HG03025 (cell line): ENCODE data around the gene CBLN4.

Experiments used
- ATAC-seq: cut with Tn5 transposase; IDR thresholded peaks from one replicate; pipeline ENCODE4 v1.9.1; 2021; ENCODE audit warnings: mild to moderate bottlenecking, moderate library complexity; ENCODE audit not compliant: unreplicated experiment, low FRiP score

The CBLN4 gene

DNA sequence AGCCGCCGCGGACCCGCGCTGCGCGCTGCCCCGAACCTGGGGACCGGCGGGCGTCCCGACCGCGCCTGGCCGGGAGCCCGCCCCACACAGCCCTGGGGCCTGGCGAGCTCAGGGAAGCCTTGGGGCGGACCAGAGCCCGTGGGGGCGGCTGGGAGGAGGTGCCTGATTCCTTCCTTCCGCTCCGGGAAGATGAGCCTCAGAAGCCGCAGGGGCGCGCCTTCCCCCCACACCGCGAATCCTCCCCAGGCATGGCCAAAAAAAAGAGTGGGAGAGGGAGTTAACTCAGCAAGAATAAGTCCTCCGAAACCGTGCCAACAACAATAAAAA, at the start of gene CBLN4:
Gene CBLN4, minus strand, starts transcription at position 131 of the 327 bp plus-strand sequence. CDS start 1,348 bp downstream, outside the sequence.
- ATAC-seq = no peak

DNA sequence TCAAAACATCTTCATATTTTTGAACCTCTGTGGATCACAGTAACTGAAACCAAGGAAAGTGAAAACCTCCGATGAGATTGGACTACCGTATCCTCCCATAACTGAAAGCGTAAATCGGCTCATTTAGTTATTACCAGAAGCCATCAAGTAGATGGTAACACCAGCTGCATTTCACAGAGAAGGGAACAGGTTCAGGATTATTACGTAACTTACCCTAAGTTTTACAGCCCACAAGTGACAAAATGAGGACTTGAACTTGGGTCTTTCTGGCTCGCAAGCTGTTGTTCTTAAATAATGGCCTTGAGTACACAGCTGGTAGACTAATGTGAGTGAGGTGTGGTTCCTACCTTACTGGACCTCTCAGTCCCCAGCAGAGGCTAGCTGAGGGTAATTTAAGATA, 37.9 kb upstream of the CBLN4 start:
- ATAC-seq = no peak

DNA sequence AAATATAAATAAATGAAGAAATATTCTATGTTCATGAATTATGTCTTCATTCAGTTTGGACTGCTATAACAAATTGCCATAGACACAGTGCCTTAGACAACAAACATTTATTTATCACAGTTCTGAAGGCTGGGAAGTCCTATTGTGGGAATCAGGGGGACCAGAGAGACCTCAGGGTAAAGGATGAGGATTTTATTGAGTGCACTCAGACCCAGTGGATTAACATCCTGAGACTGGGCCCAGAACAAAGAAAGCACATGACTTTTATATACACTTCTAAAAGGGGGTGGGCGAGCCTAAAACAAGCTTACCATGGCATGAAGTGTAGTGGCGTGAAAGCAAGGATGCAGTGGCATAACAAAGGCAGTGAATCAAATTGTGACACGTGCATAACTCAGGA, 26.9 kb upstream of the CBLN4 start:
- no peak for ATAC-seq

DNA sequence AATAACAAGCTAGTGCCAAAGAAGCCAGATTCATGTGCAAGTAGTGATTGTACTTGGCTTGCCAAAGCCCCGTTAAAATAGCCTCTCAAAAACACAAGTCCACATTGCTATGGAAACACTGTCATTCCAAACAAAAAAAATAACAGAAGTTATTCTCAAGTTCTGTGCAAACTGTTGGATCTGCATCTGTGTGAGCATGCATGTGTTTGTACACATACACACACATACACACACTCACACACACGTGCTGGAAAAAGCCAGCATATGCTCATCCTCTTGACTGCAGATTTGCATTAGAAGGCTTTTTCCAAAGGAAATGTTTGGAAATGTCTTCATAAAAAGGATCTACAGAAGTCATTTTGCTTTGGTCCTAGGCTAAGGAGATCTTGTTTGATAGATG, 13.4 kb upstream of the CBLN4 start:
- no peak for ATAC-seq

DNA sequence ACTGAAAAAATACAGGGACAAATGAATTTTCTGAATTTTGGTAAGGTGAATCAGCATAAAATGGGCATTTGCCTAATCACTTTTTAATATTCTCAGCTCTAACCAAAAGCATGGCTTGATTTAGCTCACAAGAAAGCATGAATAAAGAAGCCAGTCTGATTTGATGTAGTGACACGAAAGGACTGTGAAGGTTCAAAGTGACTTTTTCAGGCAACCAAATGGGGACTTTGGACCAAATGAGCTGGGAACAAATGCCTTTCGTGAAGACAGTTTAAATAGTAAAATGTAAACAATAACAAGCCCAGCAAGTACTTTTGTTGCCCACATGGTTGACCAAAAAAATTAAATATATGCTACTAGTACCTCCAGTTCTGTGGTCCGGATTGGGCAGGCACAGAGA, 12.9 kb upstream of the CBLN4 start:
- ATAC-seq = no peak

DNA sequence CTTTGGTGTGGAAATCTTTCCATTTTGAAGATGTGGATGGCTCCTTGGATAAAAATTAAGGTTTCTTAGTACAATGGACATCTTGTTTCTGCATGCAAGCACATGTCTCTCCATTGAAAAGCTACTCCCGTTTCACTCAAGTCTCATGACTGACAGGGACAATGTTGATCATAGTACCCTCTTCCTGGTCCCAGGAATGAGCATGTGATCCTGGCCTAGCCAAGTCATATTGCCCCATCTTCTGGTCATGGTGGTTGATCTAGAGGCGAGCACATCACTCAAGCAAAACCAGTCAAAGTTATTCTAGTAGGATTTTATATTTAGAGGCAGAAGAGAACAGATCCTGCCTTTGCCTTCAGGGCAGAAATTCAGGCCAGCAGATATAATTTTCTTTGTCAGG, 12.2 kb upstream of the CBLN4 start:
- ATAC-seq = no peak

DNA sequence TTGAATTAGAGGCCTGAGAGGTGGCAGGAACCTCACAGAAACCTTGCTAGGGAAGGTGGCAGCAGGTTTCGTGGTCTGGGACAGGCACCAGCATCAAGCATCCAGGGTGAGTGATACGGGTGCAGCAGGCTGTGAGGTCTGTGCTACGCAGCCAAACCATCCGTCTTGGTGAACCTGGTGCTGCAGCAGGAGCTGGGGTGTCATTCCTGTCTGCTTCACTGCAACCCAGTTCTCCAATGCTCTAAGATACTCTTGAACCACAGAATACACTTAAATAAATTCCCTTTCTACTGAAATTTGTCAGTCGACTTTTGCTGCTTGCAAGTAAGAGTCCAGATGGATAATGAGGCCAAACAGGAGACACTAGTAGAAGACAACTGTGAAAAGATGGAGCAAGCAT, 9.7 kb upstream of the CBLN4 start:
- no peak for ATAC-seq

DNA sequence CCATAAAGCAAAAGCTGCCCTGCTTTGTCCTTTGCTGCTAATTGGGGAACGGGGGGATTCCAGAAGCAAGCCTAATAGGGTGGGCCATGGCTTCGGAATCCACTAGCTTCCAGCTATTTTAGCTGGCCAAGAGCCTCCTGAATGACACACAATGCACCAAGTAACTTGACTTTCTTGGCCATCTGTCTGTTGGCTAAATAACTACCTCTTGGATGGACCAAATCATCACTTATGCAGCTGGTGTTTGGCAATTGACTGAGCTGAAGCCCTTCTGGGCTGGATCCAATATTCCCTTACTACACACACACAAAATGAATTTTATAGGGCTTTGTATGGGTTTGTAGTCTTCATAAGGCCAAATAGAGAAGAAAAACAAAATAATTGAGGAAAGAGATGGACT, 8.8 kb upstream of the CBLN4 start:
- no peak for ATAC-seq

DNA sequence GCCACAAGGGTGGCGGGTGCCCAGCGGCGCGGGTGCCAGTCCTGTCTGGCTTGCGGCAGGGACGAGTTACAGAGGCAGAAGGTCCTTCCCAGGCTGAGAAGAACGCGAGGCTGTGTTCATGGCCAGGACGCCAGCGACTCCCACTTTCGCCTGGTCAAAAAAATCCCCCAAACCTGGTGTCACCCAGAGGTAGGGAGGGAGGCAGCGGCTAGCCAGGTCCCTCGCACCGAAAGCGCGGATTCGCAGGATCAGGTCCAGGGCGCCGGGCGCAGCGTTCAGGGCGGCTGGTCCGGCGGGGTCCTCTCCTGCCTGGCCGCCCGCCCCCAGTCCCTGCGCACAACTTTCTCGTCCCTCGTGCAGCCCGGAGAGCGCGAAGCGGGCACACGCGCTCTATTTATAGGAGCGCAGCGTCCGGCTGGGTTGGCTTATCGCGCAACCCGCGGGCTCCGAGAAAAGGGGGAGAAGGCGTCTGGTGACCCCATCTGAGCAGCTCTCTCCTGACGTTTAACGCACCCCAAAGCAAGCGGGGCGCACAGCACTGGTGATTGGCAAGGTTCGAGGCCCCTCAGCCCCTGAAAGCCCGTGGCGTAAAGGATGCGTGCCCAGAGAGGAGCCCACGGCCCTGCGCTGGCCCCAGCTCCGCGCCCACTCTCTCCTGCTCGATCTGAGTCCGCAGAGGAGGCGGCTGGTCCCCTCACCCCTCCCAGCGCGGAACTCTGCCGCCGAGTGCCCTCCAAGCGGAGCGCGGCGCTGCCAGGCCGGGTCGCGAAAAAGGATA, 519 bp downstream of the CBLN4 start:
- no peak for ATAC-seq

DNA sequence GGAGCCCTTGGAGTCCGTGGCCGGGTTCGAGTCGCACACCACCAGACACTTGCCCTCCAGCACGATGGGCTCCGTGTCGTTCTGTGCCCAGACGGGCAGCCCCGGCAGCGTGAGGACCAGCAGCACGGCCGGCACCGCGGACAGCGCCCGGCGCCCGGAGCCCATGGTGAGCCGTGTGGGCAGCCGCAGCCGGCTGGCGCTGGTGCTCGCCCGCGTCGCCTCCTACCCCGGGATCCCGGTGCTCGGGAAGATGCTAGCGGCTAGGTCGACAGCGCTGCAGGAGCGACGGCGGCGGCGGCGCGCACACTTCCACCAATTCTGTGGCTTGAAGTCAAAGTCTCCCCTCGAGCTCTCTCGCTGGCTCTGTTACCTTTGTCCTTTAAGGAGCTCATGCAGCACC, 1.3 kb downstream of the CBLN4 start:
- ATAC-seq = no peak

DNA sequence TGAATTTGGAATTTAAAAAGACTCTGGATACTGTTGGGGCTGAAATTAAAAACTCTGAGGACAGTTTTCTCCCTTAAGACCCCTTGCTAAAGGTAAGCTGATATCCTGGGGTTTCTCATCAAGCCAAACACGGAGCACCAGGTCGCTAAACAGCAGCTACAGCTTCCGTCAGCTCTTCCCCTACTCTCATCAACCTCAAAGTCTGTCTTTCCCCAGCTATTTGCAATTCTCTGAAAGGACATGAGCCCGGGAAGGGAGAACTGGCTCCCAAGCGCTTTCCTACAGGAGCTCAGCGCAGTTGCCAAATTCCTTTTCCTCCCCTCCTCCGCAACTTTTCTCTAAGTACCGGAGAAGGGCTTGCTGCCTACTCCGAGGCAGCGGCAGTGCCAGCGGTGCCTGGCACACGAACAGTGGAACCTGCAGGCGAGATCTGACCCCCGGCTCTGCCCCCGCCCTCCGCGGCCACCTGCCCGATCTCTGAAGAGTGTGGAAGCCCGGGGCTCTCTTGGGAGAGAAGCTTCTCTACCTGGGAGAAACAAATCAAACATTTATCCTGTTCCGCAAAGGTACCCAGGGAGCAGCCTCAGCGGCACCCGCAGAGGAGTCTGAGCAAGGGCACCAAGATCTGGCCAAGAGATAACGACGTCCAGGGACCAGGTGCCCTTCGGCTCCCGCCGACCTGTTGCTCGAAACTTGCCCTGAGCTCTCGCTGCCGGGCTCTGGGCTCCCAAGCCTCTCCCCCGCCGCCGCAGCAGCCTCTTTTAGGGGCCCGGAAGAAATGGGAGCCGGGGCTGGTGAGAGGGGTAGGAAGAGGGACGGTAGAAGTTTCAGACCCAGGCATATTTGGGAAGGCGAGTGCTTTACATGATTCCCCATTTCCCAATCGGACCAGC, 2.2 kb downstream of the CBLN4 start:
- ATAC-seq = no peak

DNA sequence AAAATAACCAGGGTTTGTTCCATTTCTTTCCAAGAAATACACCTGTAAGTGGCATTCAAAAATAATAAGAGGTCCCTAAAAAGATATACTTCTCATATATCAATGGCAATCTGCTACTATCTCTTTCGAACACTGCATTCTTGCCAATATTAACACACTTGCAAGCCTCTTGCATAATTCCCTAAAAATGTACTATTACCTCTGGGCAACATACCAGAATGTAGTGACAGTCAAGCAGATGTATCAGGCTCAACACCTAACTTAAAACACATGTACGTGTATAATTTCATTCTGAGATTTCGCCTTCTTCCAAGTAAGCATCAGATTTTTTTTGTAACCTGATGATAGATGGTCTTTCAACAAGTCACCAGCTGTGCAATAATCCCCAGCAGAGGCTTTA, 3.4 kb downstream of the CBLN4 start:
- ATAC-seq = no peak

DNA sequence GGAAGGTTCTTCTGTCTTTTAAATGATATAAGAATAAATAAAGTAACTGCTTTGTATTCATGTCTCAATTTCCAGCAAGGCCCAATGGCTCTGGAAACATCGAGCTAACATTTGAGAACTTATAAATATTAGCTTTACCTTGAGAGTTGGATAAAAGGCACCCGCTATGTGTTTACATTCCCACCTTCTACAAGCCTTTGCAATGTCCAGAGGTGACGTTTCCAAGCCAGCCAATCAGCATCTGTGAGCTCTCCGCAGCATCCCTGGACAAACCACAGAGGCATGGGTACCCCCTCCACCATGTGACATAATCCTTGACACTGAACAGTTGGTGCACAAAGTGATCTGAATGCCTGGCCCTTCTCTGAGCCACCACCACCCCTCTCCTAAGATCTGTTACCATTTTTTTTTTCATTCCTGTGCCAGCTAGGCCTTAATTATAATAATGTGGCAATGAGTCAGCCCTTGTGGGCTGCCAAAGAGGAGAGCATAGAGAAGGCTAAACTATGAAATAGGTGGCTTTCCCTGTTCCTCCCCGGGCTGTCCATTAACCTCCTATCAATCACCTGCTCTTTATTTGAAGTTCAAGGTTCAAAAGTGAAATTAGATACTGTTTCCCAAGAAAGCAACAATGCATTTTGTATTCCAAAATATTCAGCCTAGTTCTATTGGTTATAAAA, 4.1 kb downstream of the CBLN4 start:
- ATAC-seq = no peak

DNA sequence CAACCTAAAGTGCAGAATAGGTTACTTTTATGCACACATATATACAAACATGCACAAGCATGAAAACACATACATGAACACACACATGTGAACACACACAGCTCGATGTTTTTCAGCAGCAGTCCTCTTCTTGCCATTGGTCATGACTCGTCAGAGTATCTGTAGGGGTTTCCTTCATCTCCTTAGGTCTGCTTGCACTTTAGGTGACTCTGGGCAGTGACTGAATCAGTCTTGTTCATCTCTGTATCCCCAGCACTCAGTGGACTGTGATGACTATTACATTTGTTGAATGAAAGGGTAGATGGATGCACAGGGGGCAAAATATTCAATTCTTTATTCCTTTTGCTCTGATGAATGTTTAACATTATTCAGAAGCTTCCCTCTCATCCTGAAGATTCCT, 26.8 kb downstream of the CBLN4 start:
- ATAC-seq = no peak

DNA sequence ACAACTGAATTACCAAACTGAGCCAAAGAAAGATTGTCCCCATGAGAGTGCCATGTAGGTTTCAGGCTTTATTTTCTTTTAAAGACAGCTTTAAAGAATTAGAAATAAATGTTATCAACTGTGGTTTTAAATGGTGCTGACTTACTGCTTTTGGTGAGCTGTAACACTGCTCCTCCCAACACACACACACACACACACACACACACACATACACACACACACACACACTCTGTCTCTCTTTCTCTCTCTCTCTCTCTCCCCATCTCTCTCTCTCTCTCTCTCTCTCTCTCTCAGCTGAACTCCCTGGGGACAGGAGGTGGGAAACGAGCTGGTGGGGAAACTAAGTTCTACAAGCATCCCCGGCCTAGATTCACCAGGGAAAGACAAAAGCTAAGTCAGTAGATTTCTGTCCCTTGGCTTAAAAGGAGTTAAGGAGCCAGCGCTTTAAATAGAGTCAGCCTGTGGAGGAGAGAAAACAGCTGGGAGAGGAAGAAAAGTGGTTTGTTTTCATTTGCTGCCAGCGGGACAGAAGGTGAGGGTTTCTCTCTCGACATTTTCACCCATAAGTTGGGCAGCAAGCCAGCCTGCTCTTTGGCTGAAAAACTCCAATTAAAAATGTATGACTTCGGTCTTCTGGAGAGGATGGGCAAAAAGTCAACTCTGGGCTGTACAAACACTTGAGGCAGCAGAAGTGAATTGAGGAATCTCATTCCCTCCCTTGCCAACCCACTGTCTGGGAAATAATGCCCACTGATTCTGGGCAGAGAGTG, 27.4 kb downstream of the CBLN4 start:
- ATAC-seq = no peak

DNA sequence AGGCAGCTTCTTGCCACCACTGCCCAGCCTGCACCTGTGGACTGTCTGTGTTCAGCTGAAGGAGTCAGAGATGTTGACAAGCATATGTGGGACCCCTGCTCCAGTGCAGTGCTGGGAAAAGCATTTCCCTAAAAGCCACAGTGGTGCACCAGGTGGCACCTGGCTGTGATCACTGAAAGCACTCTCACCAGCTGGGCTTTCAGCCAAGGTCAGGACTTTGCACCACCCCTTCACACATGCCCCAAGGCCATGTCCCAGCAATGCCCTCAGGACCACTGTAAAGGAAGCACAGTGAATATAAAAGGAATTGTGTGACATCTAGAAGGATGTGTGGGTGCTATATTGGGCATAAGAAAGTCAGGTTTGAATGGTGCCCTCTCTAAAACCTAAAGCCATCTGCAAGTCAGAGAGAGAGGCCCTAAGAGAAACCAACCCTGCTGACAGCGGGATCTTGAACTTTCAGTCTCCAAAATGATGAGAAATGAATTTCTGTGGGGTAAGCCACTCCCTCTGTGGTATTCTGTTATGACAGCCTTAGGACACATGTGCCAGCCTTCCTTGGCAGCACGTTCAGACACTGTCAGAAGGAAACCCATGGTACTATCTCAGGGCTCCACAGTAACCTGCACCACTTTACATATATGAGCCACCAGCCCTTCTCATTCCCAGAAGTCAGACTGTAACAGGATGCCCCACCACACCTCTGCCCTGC, 30.7 kb downstream of the CBLN4 start:
- no peak for ATAC-seq

DNA sequence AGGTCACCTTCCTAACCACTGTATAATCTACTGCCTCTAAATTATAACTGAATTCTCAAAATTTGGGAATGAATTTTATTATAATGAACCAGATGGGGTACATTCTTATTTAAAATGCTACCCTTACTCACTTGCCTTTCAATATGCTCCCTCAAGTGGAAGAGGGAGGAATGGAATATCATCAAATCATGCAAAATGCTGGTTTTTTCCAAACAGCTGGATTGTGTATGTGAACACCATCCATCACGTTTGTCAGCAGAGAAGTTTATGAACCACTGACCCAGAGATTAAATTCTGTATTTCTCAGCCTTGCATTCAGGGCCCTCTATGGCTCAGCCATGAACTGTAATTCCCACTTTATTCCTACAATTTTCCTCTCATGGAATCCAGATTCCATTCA, 40.5 kb downstream of the CBLN4 start:
- no peak for ATAC-seq

DNA sequence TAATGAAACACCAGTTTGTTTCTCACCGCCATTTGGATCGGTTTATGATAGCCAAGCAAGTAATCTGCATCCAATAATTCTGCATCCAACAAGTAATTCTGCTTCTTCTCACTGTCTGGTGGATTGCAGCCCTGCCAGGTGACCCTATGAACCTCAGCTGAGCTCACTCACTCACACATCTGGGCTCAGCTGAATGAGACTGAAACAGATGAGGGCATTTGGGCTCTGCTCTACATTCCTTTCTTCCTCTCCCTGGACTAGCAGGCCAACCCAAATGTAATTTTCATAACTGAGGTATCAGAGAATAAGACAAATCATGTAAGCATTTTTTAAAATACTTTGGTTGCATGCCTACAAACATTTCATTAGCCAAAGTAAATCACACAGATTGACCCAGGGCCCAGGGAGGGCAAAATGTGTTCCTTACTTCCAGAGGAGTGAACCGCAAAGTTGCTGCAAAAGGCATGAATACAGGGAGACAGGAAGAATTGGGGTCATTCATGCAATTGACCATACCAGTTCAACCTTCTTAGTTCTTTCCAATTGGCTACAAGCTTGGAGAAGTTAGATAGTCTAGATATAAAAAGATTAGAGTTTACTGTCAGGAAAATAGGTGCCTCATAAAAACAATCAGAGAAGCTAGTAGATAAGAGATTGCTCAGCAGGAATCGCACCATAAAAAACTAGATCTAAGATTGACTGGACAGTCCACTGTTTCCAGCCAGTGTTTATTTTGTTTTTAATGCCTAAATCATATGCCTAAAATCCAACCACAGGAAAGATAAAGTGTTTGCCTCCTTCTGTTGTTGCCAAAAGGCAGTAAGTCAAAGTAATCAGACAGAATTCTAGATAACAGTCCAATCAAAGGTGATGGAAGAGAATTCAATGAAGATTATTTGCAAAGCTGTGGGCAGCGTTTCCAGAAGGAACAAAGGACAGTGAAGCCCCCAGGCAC, 43.7 kb downstream of the CBLN4 start:
- ATAC-seq = no peak

DNA sequence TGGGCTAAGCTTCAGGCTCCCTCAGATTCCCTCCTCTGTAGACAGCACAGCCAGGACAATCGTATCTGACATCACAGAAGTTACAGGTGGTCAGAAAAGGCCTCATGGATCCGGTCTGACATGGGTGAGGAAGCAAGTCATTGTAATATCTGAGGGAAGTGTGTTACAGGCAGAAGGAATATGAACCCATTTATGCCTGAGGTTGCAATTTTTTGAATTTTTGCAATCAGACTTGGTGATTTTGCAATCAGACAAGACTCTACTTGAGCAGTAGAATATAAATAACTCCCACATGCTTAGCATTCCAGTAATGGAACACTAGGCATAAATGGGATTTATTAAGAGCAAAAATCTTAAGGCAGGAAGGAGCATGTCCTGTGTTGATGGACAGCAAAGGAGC, 52.1 kb downstream of the CBLN4 start:
- no peak for ATAC-seq
